Transverse colon (tissue), 4 donors: ENCODE data around the gene C1QB. TPM values are rescaled to one million over a fixed set of nuclear protein-coding genes. Genes with fewer than 3 reads are reported as not detected.

Source experiments
- DNase-seq: peaks from one replicate; pipeline ENCODE4 v3.0.0-alpha.2; 2019
- H3K27ac ChIP-seq, 4 donors: fragments of 200-600 bp; sonication (generic); 2 replicates each; pipeline ENCODE4 v1.5.1; 2016 to 2018; ENCODE audit warnings: inconsistent platforms in 4 of 4
- H3K27me3 ChIP-seq: fragments of 200-600 bp; sonication (generic); 2 replicates; pipeline ENCODE4 v1.5.1; 2017; ENCODE audit warnings: inconsistent platforms
- H3K36me3 ChIP-seq, 4 donors: fragments of 200-600 bp; sonication (generic); 2 replicates each; pipeline ENCODE4 v1.5.1; 2017 to 2019; ENCODE audit warnings: inconsistent platforms in 4 of 4
- H3K4me1 ChIP-seq, 4 donors: fragments of 200-600 bp; sonication (generic); 2 replicates each; pipeline ENCODE4 v1.5.1; 2017 to 2020; ENCODE audit warnings: inconsistent platforms in 4 of 4
- H3K4me3 ChIP-seq, 4 donors: fragments of 200-600 bp; sonication (generic); 1 replicate in 1 of 4; 2 replicates in 3 of 4; pipeline versions ENCODE4 v1.5.1 to v1.6.1; 2017 to 2019; ENCODE audit warnings: inconsistent platforms in 4 of 4
- H3K9me3 ChIP-seq, 2 donors: fragments of 200-600 bp; sonication (generic); 2 replicates each; pipeline ENCODE4 v1.5.1; 2017 to 2019; ENCODE audit warnings: inconsistent platforms in 2 of 2
- CTCF ChIP-seq, 5 experiments: fragments of 200-600 bp in 3 of 5; fragments of 450-650 bp in 2 of 5; sonication (generic) in 3 of 5; IDR thresholded peaks; 1 replicate in 2 of 5; 2 replicates in 3 of 5; pipeline ENCODE4 v1.5.1; 2016 to 2017; ENCODE audit warnings: antibody characterized with exemption in 5 of 5, inconsistent platforms in 3 of 5, mild to moderate bottlenecking in 2 of 5, moderate library complexity in 1 of 5
- EP300 ChIP-seq: sonication (generic); formaldehyde crosslinking; IDR thresholded peaks from one replicate; pipeline ENCODE4 v1.6.1; 2017; ENCODE audit warnings: antibody characterized with exemption, low read depth
- POLR2A ChIP-seq: fragments of 450-650 bp; IDR thresholded peaks from one replicate; pipeline ENCODE4 v1.6.1; 2016; ENCODE audit warnings: antibody characterized with exemption, mild to moderate bottlenecking, moderate library complexity
- POLR2AphosphoS5 ChIP-seq, 3 donors: sonication (generic); formaldehyde crosslinking; IDR thresholded peaks; one replicate each; pipeline ENCODE4 v1.6.1; 2016; ENCODE audit warnings: antibody characterized with exemption in 3 of 3
- WGBS, 2 donors: methylation state at CpG; one replicate each; pipeline ENCODE4 v1.1.5; 2018; ENCODE audit warnings: low coverage in 1 of 2; 5-methylcytosine and 5-hydroxymethylcytosine counted together
- in situ Hi-C, 4 donors: fragments of 200-750 bp; cut with MboI; loops; one replicate each; pipeline versions ENCODE4 v1.15.0 to v1.15.1; 2017; ENCODE audit warnings: low sequenced_read_pairs in 3 of 4, low pct_ligation_motif_present in 1 of 4, low pct_unique_long_range_greater_than_20kb in 1 of 4
- intact Hi-C: fragments of 100-400 bp; cut with DNase I; formaldehyde crosslinking; loops from one replicate; pipeline ENCODE4 v1.15.1; 2023; ENCODE audit warnings: low total_unique reads
- total RNA-seq, 4 donors: library from RNA; depleted of rRNA; stranded (reverse); fragments of >200 nt; gene quantifications; one replicate each; pipeline ENCODE4 v1.1.0, GENCODE V29; 2016

Gene C1QB
- total RNA-seq, 4 donors from 2014 or later = 62.9 to 163 (median 118) TPM

GRCh38 chr1:22689505-22689904 lies 36.5 kb downstream of the C1QB start:
- no peak for DNase-seq
- intact Hi-C loops = no loop called here
- WGBS, 2 donors = 50 to 68% methylated on average over 6 to 11 of the region's 11 CpGs
- Histone ChIP-seq H3K36me3 (no peaks in the 10 kb centered on the region), H3K4me1 (no peaks in the 10 kb centered on the region), H3K27ac (no peak overlapping the region), H3K27me3 (peaks cover 6% of the 10 kb centered on the region), H3K4me3 (no peak overlapping the region), H3K9me3 (no peaks in the 10 kb centered on the region)
- TF ChIP-seq POLR2A (no peak), CTCF (IDR thresholded peaks at IDR 0.05) (no peak), POLR2AphosphoS5 (IDR thresholded peaks at IDR 0.05) (no peak), EP300 (no peak)
- in situ Hi-C loops = loop anchor here in 2 of 4 donors (25.0 kb wide), 1 partner anchor 198 kb away; no protein-coding TSS in a partner anchor

GRCh38 chr1:22691031-22691753 lies 38.2 kb downstream of the C1QB start:
- TF ChIP-seq CTCF (IDR thresholded peaks at IDR 0.05) (no peak), POLR2A (no peak), EP300 (no peak), POLR2AphosphoS5 (IDR thresholded peaks at IDR 0.05) (no peak)
- H3K4me1 ChIP-seq = no peaks in the 10 kb centered on the region
- intact Hi-C loops = no loop called here
- no peaks in the 10 kb centered on the region for H3K27me3 ChIP-seq
- no peak overlapping the region for H3K4me3 ChIP-seq
- no peak for DNase-seq
- no peak overlapping the region for H3K27ac ChIP-seq
- no peaks in the 10 kb centered on the region for H3K9me3 ChIP-seq
- WGBS, 2 donors = 69 to 77% methylated on average over 8 to 13 of the region's 13 CpGs
- in situ Hi-C loops = loop anchor here in 2 of 4 donors (25.0 kb wide), 1 partner anchor 196 kb away; no protein-coding TSS in a partner anchor
- no peaks in the 10 kb centered on the region for H3K36me3 ChIP-seq

- in situ Hi-C loops = loop anchor here in 2 of 4 donors (25.0 kb wide), 1 partner anchor 193 kb away; no protein-coding TSS in a partner anchor
- no peaks in the 10 kb centered on the region for H3K27me3 ChIP-seq
- H3K36me3 ChIP-seq = no peaks in the 10 kb centered on the region
- H3K27ac ChIP-seq = no peak overlapping the region
- 89 to 100% methylated on average over 4 to 5 of the region's 5 CpGs for WGBS, 2 donors
- no peaks in the 10 kb centered on the region for H3K9me3 ChIP-seq
- no peak for DNase-seq
- H3K4me3 ChIP-seq = no peak overlapping the region
- TF ChIP-seq CTCF (IDR thresholded peaks at IDR 0.05) (no peak), EP300 (no peak), POLR2AphosphoS5 (IDR thresholded peaks at IDR 0.05) (no peak), POLR2A (no peak)
- intact Hi-C loops = no loop called here
- peaks cover 0 to 4% (median 0%) of the 10 kb centered on the region in 4 donors for H3K4me1 ChIP-seq
These were observed 41.1 kb downstream of the C1QB start for GRCh38 chr1:22694172-22694571.

- WGBS, 2 donors = 84 to 85% methylated on average over 3 of the region's 3 CpGs
- TF ChIP-seq EP300 = no peak
- H3K4me3 ChIP-seq = no peak overlapping the region
- no peak for DNase-seq
- in situ Hi-C loops = loop anchor here in 2 of 4 donors (25.0 kb wide), 1 partner anchor 191 kb away; no protein-coding TSS in a partner anchor
- no peaks in the 10 kb centered on the region for H3K9me3 ChIP-seq
- no peak overlapping the region for H3K27ac ChIP-seq
- no peaks in the 10 kb centered on the region for H3K36me3 ChIP-seq
- peaks cover 0 to 7% (median 3%) of the 10 kb centered on the region in 4 donors for H3K4me1 ChIP-seq
- intact Hi-C loops = no loop called here
- no peaks in the 10 kb centered on the region for H3K27me3 ChIP-seq
These were observed 43.6 kb downstream of the C1QB start for GRCh38 chr1:22696610-22697009.
